SK-N-SH (cell line): ENCODE data around the gene MARF1. TPM values are rescaled to one million over a fixed set of nuclear protein-coding genes. Genes with fewer than 3 reads are reported as not detected.

Experiments
- CTCF ChIA-PET: fragments of 300-600, 350-600 bp; formaldehyde crosslinking; extraction: SDS; loops from one replicate; lab custom pipeline; 2021; lab: Yijun Ruan, JAX
- POLR2A ChIA-PET: fragments of 350-600 bp; sonication (Branson Sonifier 250); formaldehyde crosslinking; extraction: SDS; loops from one replicate; lab custom pipeline; 2020; ENCODE audit warnings: antibody characterized with exemption, inconsistent platforms; lab: Yijun Ruan, JAX
- DNase-seq: peaks from one replicate; pipeline ENCODE4 v3.0.0; 2012
- H2AFZ ChIP-seq: fragments of 200-600 bp; sonication (generic); 2 replicates; pipeline ENCODE4 v1.8.1; 2016; ENCODE audit warnings: antibody characterized with exemption, mild to moderate bottlenecking, low read depth
- H3F3A ChIP-seq: fragments of 200-600 bp; sonication (generic); replicated peaks from 2 replicates; pipeline ENCODE3; 2016; ENCODE audit warnings: antibody characterized with exemption, mild to moderate bottlenecking; ENCODE audit not compliant: insufficient read depth
- H3K27ac ChIP-seq, 2 experiments: fragments of 200-500 bp in 1 of 2; fragments of 200-600 bp in 1 of 2; sonication (Bioruptor generic) in 1 of 2; sonication (generic), shearing (Covaris generic) in 1 of 2; 2 replicates each; pipeline versions ENCODE4 v1.5.1 to v1.6.1; 2014 to 2016; ENCODE audit warnings: low read depth in 2 of 2, inconsistent platforms in 1 of 2, low read length in 1 of 2, mild to moderate bottlenecking in 1 of 2, mixed read lengths in 1 of 2
- H3K27me3 ChIP-seq: fragments of 200-600 bp; sonication (generic), shearing (Covaris generic); 2 replicates; pipeline ENCODE4 v1.6.1; 2016; ENCODE audit warnings: mixed run types; ENCODE audit not compliant: insufficient read depth
- H3K36me3 ChIP-seq, 2 experiments: fragments of 200-500 bp in 1 of 2; fragments of 200-600 bp in 1 of 2; sonication (Bioruptor generic) in 1 of 2; sonication (generic) in 1 of 2; replicated peaks in 1 of 2; 2 replicates each; pipeline versions ENCODE3 to v1.5.1; 2014 to 2016; ENCODE audit warnings: low read length in 1 of 2, mild to moderate bottlenecking in 1 of 2; ENCODE audit not compliant: insufficient read depth in 2 of 2, control insufficient read depth in 1 of 2
- H3K4me1 ChIP-seq, 2 experiments: fragments of 200-500 bp in 1 of 2; fragments of 200-600 bp in 1 of 2; sonication (Bioruptor generic) in 1 of 2; sonication (generic), shearing (Covaris generic) in 1 of 2; 2 replicates each; pipeline versions ENCODE4 v1.5.1 to v1.6.1; 2014 to 2016; ENCODE audit warnings: low read depth in 1 of 2, low read length in 1 of 2, mixed run types in 1 of 2; ENCODE audit not compliant: insufficient read depth in 2 of 2, control insufficient read depth in 1 of 2
- H3K4me2 ChIP-seq: fragments of 200-600 bp; sonication (generic), shearing (Covaris generic); 2 replicates; pipeline ENCODE4 v1.6.1; 2017; ENCODE audit warnings: mixed run types
- H3K4me3 ChIP-seq, 2 experiments: fragments of 200-500 bp in 1 of 2; fragments of 200-600 bp in 1 of 2; sonication (Bioruptor generic) in 1 of 2; sonication (generic), shearing (Covaris generic) in 1 of 2; 2 replicates each; pipeline versions ENCODE4 v1.5.1 to v1.8.1; 2014 to 2016; ENCODE audit warnings: low read depth in 2 of 2, inconsistent platforms in 1 of 2, low read length in 1 of 2, mild to moderate bottlenecking in 1 of 2, mixed read lengths in 1 of 2, moderate library complexity in 1 of 2
- H3K79me2 ChIP-seq: fragments of 200-600 bp; sonication (generic); 2 replicates; pipeline ENCODE4 v1.8.1; 2017; ENCODE audit warnings: mild to moderate bottlenecking; ENCODE audit not compliant: insufficient read depth
- H3K9ac ChIP-seq: fragments of 200-600 bp; sonication (generic); 2 replicates; pipeline ENCODE4 v1.6.1; 2017; ENCODE audit warnings: mixed run types
- H3K9me2 ChIP-seq: fragments of 200-600 bp; sonication (generic); 2 replicates; pipeline ENCODE4 v1.6.1; 2017; ENCODE audit warnings: mixed run types
- H3K9me3 ChIP-seq: fragments of 200-600 bp; sonication (generic); 2 replicates; pipeline ENCODE4 v1.6.1; 2017; ENCODE audit warnings: mixed run types, mild to moderate bottlenecking, moderate library complexity
- H4K20me1 ChIP-seq: fragments of 200-600 bp; sonication (generic); 2 replicates; pipeline ENCODE4 v1.6.1; 2017; ENCODE audit warnings: mild to moderate bottlenecking, mixed run types; ENCODE audit not compliant: insufficient read depth
- ELF1 ChIP-seq: IDR thresholded peaks from 2 replicates; pipeline ENCODE4 v1.4.0; 2012
- FOXJ3 ChIP-seq: sonication (generic); formaldehyde crosslinking; IDR thresholded peaks from 2 replicates; pipeline ENCODE4 v1.5.1; 2020; ENCODE audit warnings: mild to moderate bottlenecking, missing genetic modification reagents
- GATA2 ChIP-seq: sonication (generic); formaldehyde crosslinking; IDR thresholded peaks from 2 replicates; pipeline ENCODE4 v1.5.0; 2020; ENCODE audit warnings: mild to moderate bottlenecking, missing genetic modification reagents
- JUND ChIP-seq: IDR thresholded peaks from 2 replicates; pipeline ENCODE4 v1.4.0; 2012
- POLR2AphosphoS5 ChIP-seq: IDR thresholded peaks from 2 replicates; pipeline ENCODE4 v1.6.1; 2012; ENCODE audit warnings: low read depth, low read length
- RAD21 ChIP-seq: IDR thresholded peaks from 2 replicates; pipeline ENCODE4 v1.6.1; 2012; ENCODE audit warnings: mild to moderate bottlenecking, low read length
- SIN3A ChIP-seq: IDR thresholded peaks from 2 replicates; pipeline ENCODE4 v1.6.1; 2012; ENCODE audit warnings: low read depth, mild to moderate bottlenecking, low read length, moderate library complexity, borderline replicate concordance
- TEAD4 ChIP-seq: IDR thresholded peaks from 2 replicates; pipeline ENCODE4 v1.4.0; 2012; ENCODE audit warnings: mild to moderate bottlenecking, borderline replicate concordance; ENCODE audit not compliant: insufficient read depth
- WGBS: methylation state at CpG from one replicate; pipeline ENCODE4 v1.1.6; 2017; ENCODE audit warnings: low lambda C conversion rate; 5-methylcytosine and 5-hydroxymethylcytosine counted together
- polyA plus RNA-seq, 3 experiments: library from polyadenylated mRNA; depleted of rRNA; stranded (reverse); fragments of >200 nt; gene quantifications; 2 replicates each; pipeline ENCODE4 v1.2.3, GENCODE V29; 2012
- TF ChIP-seq, protein P1 (sequence below): IDR thresholded peaks from 2 replicates; pipeline ENCODE4 v1.4.0; 2012; ENCODE audit warnings: low read depth, borderline replicate concordance
- TF ChIP-seq, protein P2 (sequence below): IDR thresholded peaks from 2 replicates; pipeline ENCODE4 v1.4.0; 2012; ENCODE audit warnings: low read depth, borderline replicate concordance
- TF ChIP-seq, protein P3 (sequence below): fragments of 150-350 bp; IDR thresholded peaks from 2 replicates; pipeline ENCODE4 v1.6.1; 2017; ENCODE audit warnings: antibody characterized with exemption, low read length, low read depth, borderline replicate concordance

Gene MARF1
- polyA plus RNA-seq, 1 of the 3 experiments (the other 2 are of a cell fraction), result 10.3 TPM

DNA sequence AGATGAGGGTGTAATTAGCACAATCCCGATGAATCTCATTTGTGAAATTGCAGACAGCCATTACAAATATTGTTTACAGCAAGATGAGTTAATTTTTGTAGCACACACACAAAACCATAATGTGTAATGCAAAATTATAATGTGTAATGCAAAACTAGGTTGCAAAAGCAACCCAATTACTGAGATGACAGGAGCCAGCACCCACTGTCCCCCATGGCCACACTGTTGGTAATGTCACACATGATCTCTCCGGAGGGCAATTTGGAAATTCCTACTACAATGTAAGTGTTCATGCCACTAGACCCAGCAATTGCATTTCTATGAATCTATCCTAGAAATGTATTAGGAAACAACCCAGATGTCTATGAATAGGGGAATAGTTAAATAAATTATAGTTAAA lies 76.9 kb downstream of the MARF1 start:
- Histone ChIP-seq H3K79me2 (no peaks in the 10 kb centered on the region), H3K27ac (no peak overlapping the region), H3K4me3 (no peak overlapping the region), H3K9ac (no peak overlapping the region), H3K4me2 (no peak overlapping the region), H4K20me1 (no peaks in the 10 kb centered on the region), H3K9me2 (no peaks in the 10 kb centered on the region), H3F3A (no peaks in the 10 kb centered on the region), H3K9me3 (no peaks in the 10 kb centered on the region), H2AFZ (no peak overlapping the region), H3K27me3 (no peaks in the 10 kb centered on the region), H3K4me1 (no peaks in the 10 kb centered on the region), H3K36me3 (no peaks in the 10 kb centered on the region)
- no peak for DNase-seq
- ChIA-PET POLR2A (no interaction called here), CTCF (interaction anchor here (2.1 kb wide), 1 partner anchor 15 kb away, joined by 13 read pairs; no protein-coding TSS in a partner anchor)
- TF ChIP-seq, protein P1, sequence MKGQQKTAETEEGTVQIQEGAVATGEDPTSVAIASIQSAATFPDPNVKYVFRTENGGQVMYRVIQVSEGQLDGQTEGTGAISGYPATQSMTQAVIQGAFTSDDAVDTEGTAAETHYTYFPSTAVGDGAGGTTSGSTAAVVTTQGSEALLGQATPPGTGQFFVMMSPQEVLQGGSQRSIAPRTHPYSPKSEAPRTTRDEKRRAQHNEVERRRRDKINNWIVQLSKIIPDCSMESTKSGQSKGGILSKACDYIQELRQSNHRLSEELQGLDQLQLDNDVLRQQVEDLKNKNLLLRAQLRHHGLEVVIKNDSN, result no peak
- TF ChIP-seq GATA2 (CRISPR knock-in tag) (no peak), FOXJ3 (CRISPR knock-in tag) (no peak)
- TF ChIP-seq, protein P2, sequence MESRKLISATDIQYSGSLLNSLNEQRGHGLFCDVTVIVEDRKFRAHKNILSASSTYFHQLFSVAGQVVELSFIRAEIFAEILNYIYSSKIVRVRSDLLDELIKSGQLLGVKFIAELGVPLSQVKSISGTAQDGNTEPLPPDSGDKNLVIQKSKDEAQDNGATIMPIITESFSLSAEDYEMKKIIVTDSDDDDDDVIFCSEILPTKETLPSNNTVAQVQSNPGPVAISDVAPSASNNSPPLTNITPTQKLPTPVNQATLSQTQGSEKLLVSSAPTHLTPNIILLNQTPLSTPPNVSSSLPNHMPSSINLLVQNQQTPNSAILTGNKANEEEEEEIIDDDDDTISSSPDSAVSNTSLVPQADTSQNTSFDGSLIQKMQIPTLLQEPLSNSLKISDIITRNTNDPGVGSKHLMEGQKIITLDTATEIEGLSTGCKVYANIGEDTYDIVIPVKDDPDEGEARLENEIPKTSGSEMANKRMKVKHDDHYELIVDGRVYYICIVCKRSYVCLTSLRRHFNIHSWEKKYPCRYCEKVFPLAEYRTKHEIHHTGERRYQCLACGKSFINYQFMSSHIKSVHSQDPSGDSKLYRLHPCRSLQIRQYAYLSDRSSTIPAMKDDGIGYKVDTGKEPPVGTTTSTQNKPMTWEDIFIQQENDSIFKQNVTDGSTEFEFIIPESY, result no peak
- WGBS, result 78% methylated on average over 2 of the region's 2 CpGs

DNA sequence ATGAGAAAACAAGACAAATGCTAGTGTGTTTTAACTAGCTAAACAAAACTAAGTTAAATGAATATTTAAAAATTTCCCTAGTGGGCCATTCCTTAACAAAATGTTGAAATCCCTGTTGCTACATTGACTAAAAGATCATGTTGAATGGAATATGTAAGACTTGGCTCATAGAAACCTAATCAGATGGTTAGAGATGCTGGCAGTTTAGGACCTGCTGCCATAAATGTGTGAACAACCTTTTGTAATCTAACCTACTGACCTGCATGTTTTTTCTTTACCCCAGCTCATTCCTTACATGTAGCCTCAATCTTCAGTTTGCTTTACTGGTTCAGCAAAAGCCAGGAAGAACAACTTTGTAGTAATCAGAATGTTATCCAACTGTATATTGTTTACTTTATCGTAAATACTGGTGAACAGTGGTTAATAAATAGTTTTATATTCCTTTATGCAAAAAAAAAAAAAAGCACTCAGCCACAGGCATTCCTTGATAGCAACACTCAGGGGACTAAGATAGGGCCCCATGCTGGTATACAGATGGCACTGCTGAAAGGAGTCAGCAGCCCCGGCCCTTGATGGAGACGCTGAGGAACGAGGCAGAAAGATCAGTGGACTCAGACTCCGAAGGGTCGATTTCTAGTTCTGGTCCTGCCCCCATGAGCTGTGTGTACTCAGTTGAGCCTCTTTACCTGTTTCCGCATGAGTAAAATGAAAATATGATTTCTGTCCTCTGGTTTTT lies 78.2 kb downstream of the MARF1 start:
- DNase-seq, result no peak
- H3K4me3 ChIP-seq, result no peak overlapping the region
- H3F3A ChIP-seq, result no peaks in the 10 kb centered on the region
- ChIA-PET POLR2A (no interaction called here), CTCF (interaction anchor here (1.2 to 2.1 kb wide), 2 partner anchors 14 to 161 kb away, joined by 4 to 13 read pairs; no protein-coding TSS in a partner anchor)
- no peaks in the 10 kb centered on the region for H3K79me2 ChIP-seq
- H2AFZ ChIP-seq, result no peak overlapping the region
- no peaks in the 10 kb centered on the region for H3K9me2 ChIP-seq
- H3K4me2 ChIP-seq, result no peak overlapping the region
- no peaks in the 10 kb centered on the region for H4K20me1 ChIP-seq
- TF ChIP-seq TEAD4 (no peak), SIN3A (no peak), POLR2AphosphoS5 (no peak), RAD21 (no peak), ELF1 (no peak), JUND (no peak)
- TF ChIP-seq, protein P1, result no peak
- TF ChIP-seq, protein P3, sequence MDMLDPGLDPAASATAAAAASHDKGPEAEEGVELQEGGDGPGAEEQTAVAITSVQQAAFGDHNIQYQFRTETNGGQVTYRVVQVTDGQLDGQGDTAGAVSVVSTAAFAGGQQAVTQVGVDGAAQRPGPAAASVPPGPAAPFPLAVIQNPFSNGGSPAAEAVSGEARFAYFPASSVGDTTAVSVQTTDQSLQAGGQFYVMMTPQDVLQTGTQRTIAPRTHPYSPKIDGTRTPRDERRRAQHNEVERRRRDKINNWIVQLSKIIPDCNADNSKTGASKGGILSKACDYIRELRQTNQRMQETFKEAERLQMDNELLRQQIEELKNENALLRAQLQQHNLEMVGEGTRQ, result no peak
- 94% methylated on average over 7 of the region's 7 CpGs for WGBS
- no peaks in the 10 kb centered on the region for H3K4me1 ChIP-seq
- H3K27me3 ChIP-seq, result no peaks in the 10 kb centered on the region
- no peak overlapping the region for H3K27ac ChIP-seq
- H3K36me3 ChIP-seq, result no peaks in the 10 kb centered on the region
- H3K9ac ChIP-seq, result no peak overlapping the region
- no peaks in the 10 kb centered on the region for H3K9me3 ChIP-seq
